ENCODE measurements around the gene N4BP2L2.

DNA sequence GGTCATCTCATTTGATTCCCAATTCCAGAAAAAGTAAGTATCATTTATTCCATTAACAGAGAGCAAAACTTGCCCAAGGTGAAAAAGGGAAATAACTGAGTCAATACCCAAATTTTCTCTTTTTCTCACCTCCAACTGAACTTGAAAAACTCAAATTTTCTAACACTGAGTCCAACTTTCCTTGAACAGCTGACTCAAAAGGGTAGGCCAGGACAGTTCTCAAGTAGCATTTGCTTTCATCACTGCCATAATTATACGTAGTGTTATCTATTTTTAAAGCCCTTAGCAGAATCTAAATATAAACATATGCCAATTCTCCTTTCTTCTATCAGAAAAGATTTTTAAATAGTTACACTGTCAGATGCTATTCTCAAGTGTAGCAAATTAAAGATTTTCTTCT, 3.5 kb downstream of the N4BP2L2 start:
- TF ChIP-seq, protein P1, sequence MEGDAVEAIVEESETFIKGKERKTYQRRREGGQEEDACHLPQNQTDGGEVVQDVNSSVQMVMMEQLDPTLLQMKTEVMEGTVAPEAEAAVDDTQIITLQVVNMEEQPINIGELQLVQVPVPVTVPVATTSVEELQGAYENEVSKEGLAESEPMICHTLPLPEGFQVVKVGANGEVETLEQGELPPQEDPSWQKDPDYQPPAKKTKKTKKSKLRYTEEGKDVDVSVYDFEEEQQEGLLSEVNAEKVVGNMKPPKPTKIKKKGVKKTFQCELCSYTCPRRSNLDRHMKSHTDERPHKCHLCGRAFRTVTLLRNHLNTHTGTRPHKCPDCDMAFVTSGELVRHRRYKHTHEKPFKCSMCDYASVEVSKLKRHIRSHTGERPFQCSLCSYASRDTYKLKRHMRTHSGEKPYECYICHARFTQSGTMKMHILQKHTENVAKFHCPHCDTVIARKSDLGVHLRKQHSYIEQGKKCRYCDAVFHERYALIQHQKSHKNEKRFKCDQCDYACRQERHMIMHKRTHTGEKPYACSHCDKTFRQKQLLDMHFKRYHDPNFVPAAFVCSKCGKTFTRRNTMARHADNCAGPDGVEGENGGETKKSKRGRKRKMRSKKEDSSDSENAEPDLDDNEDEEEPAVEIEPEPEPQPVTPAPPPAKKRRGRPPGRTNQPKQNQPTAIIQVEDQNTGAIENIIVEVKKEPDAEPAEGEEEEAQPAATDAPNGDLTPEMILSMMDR (IDR thresholded peaks at IDR 0.05; ENCODE audit: control extremely low read depth in 1 of 3, insufficient read depth in 1 of 3, low read depth in 1 of 3, low read length in 3 of 3): no peak
- no peak for TF ChIP-seq TAF7 (optimal IDR thresholded peaks at IDR 0.05; ENCODE audit: borderline replicate concordance, low read depth, low read length)
- TF ChIP-seq KDM5A (IDR thresholded peaks at IDR 0.05; ENCODE audit: low read length): no peak
